Gastrocnemius medialis (tissue), 4 donors: Measurements from ENCODE around the gene SPG21.

ENCODE experiments used
- CTCF ChIP-seq, 5 experiments: fragments of 450-650 bp in 3 of 5; fragments of 200-600 bp in 2 of 5; sonication (generic) in 2 of 5; IDR thresholded peaks in 4 of 5; conservative IDR thresholded peaks in 1 of 5; 1 replicate in 4 of 5; 2 replicates in 1 of 5; pipeline ENCODE4 v1.5.1; 2016 to 2019; ENCODE audit warnings: antibody characterized with exemption in 5 of 5, mild to moderate bottlenecking in 3 of 5, moderate library complexity in 3 of 5
- POLR2A ChIP-seq, 2 donors: fragments of 450-650 bp; IDR thresholded peaks; one replicate each; pipeline ENCODE4 v1.6.1; 2017; ENCODE audit warnings: antibody characterized with exemption in 2 of 2, mild to moderate bottlenecking in 2 of 2, moderate library complexity in 2 of 2

- TF ChIP-seq CTCF (IDR thresholded peaks at IDR 0.05 in 4 of 5, conservative IDR thresholded peaks at IDR 0.05 in 1 of 5) = no peak
- no peak for TF ChIP-seq POLR2A (IDR thresholded peaks at IDR 0.05)
Measured at GRCh38 chr15:65004993-65005392, 15.3 kb upstream of the SPG21 start.
